A549 (cell line): ENCODE data around the gene TBC1D24. TPM values are rescaled to one million over a fixed set of nuclear protein-coding genes. Genes with fewer than 3 reads are reported as not detected.

ENCODE experiments used
- ATAC-seq, 2 experiments: fragments of 200-7000 bp in 1 of 2; fragments of >200 bp in 1 of 2; cut with Nextera tagmentation in 1 of 2; cut with Tn5 transposase in 1 of 2; 3 replicates each; pipeline versions ENCODE4 v1.8.0 to v1.9.1; 2018 to 2020; ENCODE audit warnings: mild to moderate bottlenecking in 1 of 2, moderate library complexity in 1 of 2
- CTCF ChIA-PET: fragments of 300-600 bp; sonication (Branson Sonifier 250); formaldehyde crosslinking; extraction: SDS; loops from one replicate; lab custom pipeline; 2021; ENCODE audit warnings: antibody characterized with exemption, inconsistent platforms; lab: Yijun Ruan, JAX
- POLR2A ChIA-PET: fragments of 350-600 bp; formaldehyde crosslinking; extraction: SDS; loops from one replicate; lab custom pipeline; 2021; ENCODE audit warnings: antibody characterized with exemption, inconsistent platforms; lab: Yijun Ruan, JAX
- DNase-seq, 2 experiments: peaks; one replicate each; pipeline versions ENCODE4 v3.0.0 to v3.0.0-alpha.2; 2011 to 2016; ENCODE audit warnings: low read depth in 1 of 2, low spot score in 1 of 2
- FAIRE-seq: peaks from 2 replicates; lab custom pipeline; 2011; peaks lifted over from hg19 to GRCh38; lab: Jason Lieb, UNC
- H3K27ac ChIP-seq, 2 experiments: fragments of >200 bp; sonication (Bioruptor Twin); formaldehyde crosslinking; 3 replicates each; pipeline ENCODE4 v1.5.1; 2016 to 2017
- H3K4me1 ChIP-seq: fragments of >200 bp; sonication (Bioruptor Twin); formaldehyde crosslinking; 3 replicates; pipeline ENCODE4 v1.6.1; 2016
- H3K4me2 ChIP-seq: fragments of >200 bp; sonication (Bioruptor Twin); formaldehyde crosslinking; 3 replicates; pipeline ENCODE4 v1.6.1; 2016
- H3K4me3 ChIP-seq: fragments of >200 bp; sonication (Bioruptor Twin); formaldehyde crosslinking; 3 replicates; pipeline ENCODE4 v1.5.1; 2016
- H3K9me3 ChIP-seq: fragments of >200 bp; sonication (Bioruptor Twin); formaldehyde crosslinking; 3 replicates; pipeline ENCODE4 v1.6.1; 2016
- ATOH8 ChIP-seq: fragments of 250-450 bp; sonication (Bioruptor Pico); IDR thresholded peaks from 2 replicates; pipeline ENCODE4 v1.5.0; 2020; ENCODE audit warnings: low read depth, mild to moderate bottlenecking, moderate library complexity
- BHLHE40 ChIP-seq: IDR thresholded peaks from 2 replicates; pipeline ENCODE4 v1.6.1; 2012; ENCODE audit warnings: low read depth, low read length, inconsistent platforms
- CEBPB ChIP-seq, 2 experiments: fragments of >200 bp in 1 of 2; sonication (Bioruptor Twin) in 1 of 2; formaldehyde crosslinking in 1 of 2; IDR thresholded peaks; 2 replicates each; pipeline ENCODE4 v1.6.1; 2012 to 2016
- EHF ChIP-seq: fragments of 250-450 bp; sonication (Bioruptor Pico); IDR thresholded peaks from 2 replicates; pipeline ENCODE4 v1.5.0; 2020; ENCODE audit warnings: mild to moderate bottlenecking
- EP300 ChIP-seq, 2 experiments: fragments of >200 bp; sonication (Bioruptor Twin); formaldehyde crosslinking; IDR thresholded peaks; 2 replicates in 1 of 2; 3 replicates in 1 of 2; pipeline ENCODE4 v1.6.1; 2016 to 2017
- ESRRA ChIP-seq: fragments of 150-350 bp; IDR thresholded peaks from 2 replicates; pipeline ENCODE4 v1.6.1; 2014; ENCODE audit warnings: mild to moderate bottlenecking, low read length, borderline replicate concordance
- FOSB ChIP-seq: fragments of 250-450 bp; sonication (Bioruptor Pico); IDR thresholded peaks from 2 replicates; pipeline ENCODE4 v1.5.0; 2020; ENCODE audit warnings: mild to moderate bottlenecking, moderate library complexity
- FOXS1 ChIP-seq: fragments of 250-450 bp; sonication (Bioruptor Pico); IDR thresholded peaks from 2 replicates; pipeline ENCODE4 v1.5.0; 2020; ENCODE audit warnings: mild to moderate bottlenecking, moderate library complexity
- GATA3 ChIP-seq: IDR thresholded peaks from 2 replicates; pipeline ENCODE4 v1.6.1; 2012; ENCODE audit warnings: borderline replicate concordance
- HDAC2 ChIP-seq: fragments of 200-600 bp; sonication (generic); IDR thresholded peaks from 2 replicates; pipeline ENCODE4 v1.6.1; 2016
- HOXA7 ChIP-seq: fragments of 250-450 bp; sonication (Bioruptor Pico); IDR thresholded peaks from 2 replicates; pipeline ENCODE4 v1.5.0; 2020; ENCODE audit warnings: mild to moderate bottlenecking, moderate library complexity
- HOXB5 ChIP-seq: fragments of 250-450 bp; sonication (Bioruptor Pico); IDR thresholded peaks from 2 replicates; pipeline ENCODE4 v1.5.0; 2020; ENCODE audit warnings: mild to moderate bottlenecking, moderate library complexity
- KDM5A ChIP-seq: fragments of 200-600 bp; sonication (generic); IDR thresholded peaks from 2 replicates; pipeline ENCODE4 v1.6.1; 2016; ENCODE audit warnings: antibody characterized with exemption, mild to moderate bottlenecking
- MYC ChIP-seq: IDR thresholded peaks from 2 replicates; pipeline ENCODE4 v1.6.1; 2012; ENCODE audit warnings: mild to moderate bottlenecking, inconsistent platforms, low read length, improper control_type of control experiment, borderline replicate concordance
- NFE2L2 ChIP-seq: fragments of 150-350 bp; conservative IDR thresholded peaks from 2 replicates; pipeline ENCODE4 v1.6.1; 2014; ENCODE audit warnings: low read length
- POLR2A ChIP-seq: IDR thresholded peaks from 2 replicates; pipeline ENCODE4 v1.6.1; 2012; ENCODE audit warnings: mild to moderate bottlenecking, low read length
- RAD21 ChIP-seq, 2 experiments: fragments of >200 bp in 1 of 2; sonication (Bioruptor Twin) in 1 of 2; formaldehyde crosslinking in 1 of 2; IDR thresholded peaks in 1 of 2; conservative IDR thresholded peaks in 1 of 2; 2 replicates in 1 of 2; 3 replicates in 1 of 2; pipeline ENCODE4 v1.6.1; 2012 to 2018; ENCODE audit warnings: inconsistent platforms in 1 of 2
- RARB ChIP-seq: fragments of 250-450 bp; sonication (Bioruptor Pico); IDR thresholded peaks from 2 replicates; pipeline ENCODE4 v1.8.0; 2021; ENCODE audit warnings: mild to moderate bottlenecking, moderate library complexity
- RCOR1 ChIP-seq: fragments of 150-350 bp; IDR thresholded peaks from 2 replicates; pipeline ENCODE4 v1.6.1; 2014; ENCODE audit warnings: antibody characterized with exemption, low read length, low read depth
- RNF2 ChIP-seq: fragments of 200-600 bp; sonication (generic); IDR thresholded peaks from 2 replicates; pipeline ENCODE4 v1.6.1; 2016; ENCODE audit warnings: low read depth, mild to moderate bottlenecking, antibody characterized with exemption, moderate library complexity, borderline replicate concordance
- SMC3 ChIP-seq: fragments of >200 bp; sonication (Bioruptor Twin); formaldehyde crosslinking; IDR thresholded peaks from 3 replicates; pipeline ENCODE4 v1.6.1; 2018; ENCODE audit warnings: inconsistent platforms
- SREBF2 ChIP-seq: fragments of 450-650 bp; IDR thresholded peaks from 2 replicates; pipeline ENCODE4 v1.6.1; 2014; ENCODE audit warnings: mild to moderate bottlenecking, moderate library complexity
- ZNF302 ChIP-seq: fragments of 250-450 bp; sonication (Bioruptor Pico); IDR thresholded peaks from 2 replicates; pipeline ENCODE4 v1.9.0; 2021; ENCODE audit warnings: inconsistent platforms, mild to moderate bottlenecking, moderate library complexity
- WGBS: methylation state at CpG from one replicate; pipeline ENCODE4 v1.1.6; 2017; ENCODE audit errors: missing lambda C conversion rate; 5-methylcytosine and 5-hydroxymethylcytosine counted together
- polyA plus RNA-seq, 4 experiments: library from polyadenylated mRNA; depleted of rRNA in 3 of 4; stranded (reverse); fragments of >200 nt; fragmentation: RNase III in 1 of 4; extraction: RNeasy Plus Mini Kit Qiagen cat#74134 plus additional on column Dnase treatment in 1 of 4; gene quantifications; 2 replicates in 3 of 4; 3 replicates in 1 of 4; pipeline ENCODE4 v1.2.3, GENCODE V29; 2011 to 2017

The TBC1D24 gene
- polyA plus RNA-seq, 2 of the 4 experiments (the other 2 are of a cell fraction) = 4.2 to 7.3 TPM

- Histone ChIP-seq H3K27ac (peak overlapping the region; percentile 97 to 99), H3K9me3 (no peaks in the 10 kb centered on the region), H3K4me2 (peak overlapping the region; percentile 100), H3K4me3 (peak overlapping the region; percentile 98)
- peak in 1 of 2 experiments; percentile 21 for DNase-seq
- ChIA-PET CTCF (interaction anchor here (2.1 to 2.8 kb wide), 3 partner anchors 26 to 45 kb away, joined by 7 to 17 read pairs (median 7); no protein-coding TSS in a partner anchor), POLR2A (interaction anchor here (0.6 to 1.9 kb wide), 5 partner anchors 10 to 320 kb away, joined by 3 to 9 read pairs (median 3); partner anchors contain the start of genes CCNF, TEDC2 and TRAF7)
- no peak for ATAC-seq
- no peak for FAIRE-seq
- TF ChIP-seq CEBPB (IDR thresholded peaks at IDR 0.05) (no peak), HDAC2 (no peak), RARB (no peak)
- TF ChIP-seq, all 56 proteins: peak for 0
- peaks cover 25% of the 10 kb centered on the region for H3K4me1 ChIP-seq
- 51% methylated on average over 21 of the region's 55 CpGs for WGBS
These were observed 752 bp downstream of the TBC1D24 start for GRCh38 chr16:2475413-2476344.

DNA sequence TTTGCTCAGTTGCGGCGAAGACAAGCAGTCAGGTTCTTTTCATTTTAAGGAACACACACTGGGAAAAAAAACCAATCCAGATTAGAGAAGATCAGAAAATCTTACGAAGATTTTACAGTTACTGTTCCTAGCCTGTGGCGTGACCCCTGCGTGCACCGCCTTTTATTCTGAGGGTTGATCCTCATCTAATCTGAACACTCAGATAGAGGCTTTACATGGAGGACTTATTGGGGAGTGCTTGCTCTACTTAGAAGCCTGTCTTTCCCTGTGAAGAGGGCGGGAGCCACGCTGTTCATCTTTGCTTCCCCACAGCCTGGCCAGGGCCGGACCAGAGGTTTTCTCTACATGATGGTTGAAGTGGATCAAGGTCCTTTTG is 1.4 kb downstream of the TBC1D24 start:
- TF ChIP-seq ZNF302 (CRISPR knock-in tag) (no peak), MYC (no peak), EP300 (IDR thresholded peaks at IDR 0.05) (no peak), FOXS1 (no peak)
- Histone ChIP-seq H3K4me1 (peaks cover 19% of the 10 kb centered on the region), H3K9me3 (no peaks in the 10 kb centered on the region), H3K4me3 (no peak overlapping the region), H3K27ac (no peak overlapping the region), H3K4me2 (peak overlapping the region; percentile 100; the same call in 2 of the 3 replicates)
- POLR2A ChIA-PET = no interaction called here
- FAIRE-seq (no peak), ATAC-seq (no peak), DNase-seq (no peak)
- CTCF ChIA-PET = interaction anchor here (1.5 to 2.6 kb wide), 2 partner anchors 46 to 281 kb away, joined by 3 to 7 read pairs; no protein-coding TSS in a partner anchor
- 95% methylated on average over 9 of the region's 9 CpGs for WGBS

GRCh38 chr16:2476741-2477140 is 1.8 kb downstream of the TBC1D24 start:
- peaks cover 16% of the 10 kb centered on the region for H3K4me1 ChIP-seq
- FAIRE-seq = no peak
- H3K27ac ChIP-seq = no peak overlapping the region
- ChIA-PET POLR2A (no interaction called here), CTCF (interaction anchor here (0.6 to 2.6 kb wide), 3 partner anchors 46 to 473 kb away, joined by 3 to 7 read pairs (median 3); no protein-coding TSS in a partner anchor)
- H3K4me3 ChIP-seq = no peak overlapping the region
- DNase-seq = no peak
- no peak for TF ChIP-seq RNF2
- TF ChIP-seq RARB = no peak
- no peak for TF ChIP-seq HOXA7
- no peak for TF ChIP-seq FOSB (CRISPR knock-in tag)
- TF ChIP-seq RAD21 (conservative IDR thresholded peaks at IDR 0.05 in 1 of 2, IDR thresholded peaks at IDR 0.05 in 1 of 2) = no peak
- no peak for TF ChIP-seq RCOR1
- no peak for TF ChIP-seq SMC3
- TF ChIP-seq POLR2A = no peak
- no peak for TF ChIP-seq HOXB5
- no peak for TF ChIP-seq ESRRA
- no peak for TF ChIP-seq BHLHE40
- no peak for TF ChIP-seq ZNF302 (CRISPR knock-in tag)
- no peak for TF ChIP-seq GATA3
- no peak for TF ChIP-seq NFE2L2
- WGBS = 82% methylated on average over 3 of the region's 3 CpGs
- no peak for ATAC-seq
- H3K4me2 ChIP-seq = no peak overlapping the region
- H3K9me3 ChIP-seq = no peaks in the 10 kb centered on the region

- H3K4me1 ChIP-seq = peaks cover 16% of the 10 kb centered on the region
- ChIA-PET POLR2A (no interaction called here), CTCF (interaction anchor here (0.6 to 2.6 kb wide), 5 partner anchors 9 to 472 kb away, joined by 3 to 18 read pairs (median 3); no protein-coding TSS in a partner anchor)
- H3K4me3 ChIP-seq = no peak overlapping the region
- ATAC-seq (no peak), DNase-seq (no peak), FAIRE-seq (no peak)
- H3K27ac ChIP-seq = no peak overlapping the region
- WGBS = 90% methylated on average over 3 of the region's 3 CpGs
- no peaks in the 10 kb centered on the region for H3K9me3 ChIP-seq
- no peak overlapping the region for H3K4me2 ChIP-seq
- no peak for TF ChIP-seq EHF
- TF ChIP-seq ATOH8 (CRISPR knock-in tag) = no peak
- no peak for TF ChIP-seq SREBF2
- no peak for TF ChIP-seq KDM5A
- TF ChIP-seq EP300 (IDR thresholded peaks at IDR 0.05) = no peak
These were observed 2.4 kb downstream of the TBC1D24 start for GRCh38 chr16:2477327-2477726.
